Activated T-cell treated with anti-CD3 and anti-CD28 coated beads for 48 hours (primary cell): ENCODE data around the gene CAMTA1.
"Not testable (repeated sequence)": the region's sequence is repeated elsewhere in the genome, so short reads cannot be mapped to it uniquely, and the experiment has no call there.

Experiments
- DNase-seq: peaks from one replicate; pipeline ENCODE4 v3.0.0-alpha.2; 2020; ENCODE audit warnings: low read depth

CAMTA1 gene

DNA sequence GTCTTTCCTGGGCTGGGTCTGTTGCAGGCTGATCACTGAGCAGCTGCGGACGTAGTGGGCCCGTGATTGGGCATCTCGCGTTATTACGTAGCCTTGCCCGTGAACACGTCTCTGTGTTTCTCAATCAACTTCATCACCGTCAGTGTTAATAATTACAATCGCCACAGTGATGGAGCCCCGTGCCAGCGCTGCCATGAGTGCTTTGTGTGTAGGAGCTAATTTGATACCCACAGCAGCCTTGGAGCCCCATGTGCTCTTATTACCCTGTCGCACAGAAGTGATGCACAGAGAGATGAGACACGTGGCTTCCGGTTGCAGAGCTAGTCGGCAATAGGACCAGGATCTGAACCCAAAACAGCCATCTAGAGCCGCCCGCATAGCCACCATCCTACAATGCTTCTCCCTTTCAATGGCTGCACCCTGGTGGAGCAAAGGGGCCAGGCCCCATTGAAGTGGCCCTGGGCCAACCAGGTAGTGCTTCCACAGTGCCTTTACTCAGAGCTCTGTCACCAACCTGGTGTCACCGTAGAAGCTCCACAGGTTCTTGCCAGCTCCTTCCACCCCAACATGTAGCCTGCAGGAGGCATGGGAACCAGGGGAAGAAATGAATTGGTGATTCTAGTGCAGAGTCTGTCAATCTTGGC is 587.3 kb downstream of the CAMTA1 start:
- no peak for DNase-seq

- no peak for DNase-seq
Measured at GRCh38 chr1:7373251-7373650, 588.0 kb downstream of the CAMTA1 start.

- DNase-seq = no peak
Measured at GRCh38 chr1:7373876-7374562, 588.8 kb downstream of the CAMTA1 start.

GRCh38 chr1:7374563-7375160 is 589.4 kb downstream of the CAMTA1 start:
- DNase-seq = no peak

GRCh38 chr1:7375329-7375728 is 590.1 kb downstream of the CAMTA1 start:
- no peak for DNase-seq

- no peak for DNase-seq
Measured at GRCh38 chr1:7375781-7376660, 590.8 kb downstream of the CAMTA1 start.

DNA sequence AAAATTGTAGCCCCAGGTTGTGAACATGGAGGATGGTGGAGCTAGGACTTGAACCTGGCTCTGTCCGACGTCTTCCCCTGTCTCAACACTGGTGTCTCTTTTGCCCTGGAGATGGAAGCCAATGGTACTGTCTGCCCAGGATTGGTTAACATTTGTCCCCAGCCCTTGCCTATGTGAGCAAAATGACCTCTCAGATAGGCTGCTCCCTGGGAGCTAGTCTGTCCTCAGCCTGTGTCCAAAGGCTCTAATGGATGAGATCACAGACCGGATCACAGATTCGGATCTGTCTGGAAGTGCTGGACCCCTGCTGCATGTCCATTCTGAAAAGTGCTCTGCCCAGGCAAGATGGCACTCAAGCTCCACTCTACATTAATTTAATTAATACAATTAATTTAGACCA is 591.4 kb downstream of the CAMTA1 start:
- DNase-seq = no peak

DNA sequence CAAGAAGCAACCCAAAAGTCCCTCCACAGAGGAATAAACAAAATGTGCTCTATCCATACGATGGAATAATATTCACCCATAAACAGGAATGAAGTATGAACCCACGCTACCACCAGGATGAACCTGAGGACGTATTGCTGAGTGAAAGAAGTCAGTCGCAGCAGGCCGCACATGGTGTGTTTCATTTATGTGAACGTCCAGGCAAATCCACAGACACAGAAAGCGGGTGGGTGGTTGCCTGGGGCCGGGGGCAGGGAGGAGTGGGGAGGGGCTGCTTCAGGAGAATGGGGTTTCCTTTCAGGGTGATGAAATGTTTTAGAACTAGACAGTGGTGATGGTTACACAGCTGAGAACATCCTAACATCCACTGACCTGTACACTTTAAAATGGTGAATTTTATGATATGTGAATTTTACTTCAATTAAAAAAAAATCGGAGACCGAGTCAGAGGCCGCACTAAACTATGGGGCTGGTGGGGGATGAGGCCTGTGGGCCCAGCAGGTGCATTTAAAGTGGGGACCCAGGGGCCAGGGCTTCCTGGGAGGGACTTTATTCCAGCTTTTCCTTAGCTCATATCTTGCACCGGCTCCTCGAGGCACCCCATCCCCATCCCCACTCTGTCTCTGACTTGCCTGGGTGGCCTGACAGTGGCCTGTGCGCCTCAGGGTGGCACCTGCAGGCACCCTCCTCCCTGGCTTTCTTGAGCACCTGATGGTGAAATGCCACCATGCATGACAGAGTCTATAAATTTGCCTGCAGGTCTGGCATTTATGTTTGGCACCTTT is 593.3 kb downstream of the CAMTA1 start:
- no peak for DNase-seq

- DNase-seq = no peak
Measured at GRCh38 chr1:7379441-7379971, 594.3 kb downstream of the CAMTA1 start.

DNA sequence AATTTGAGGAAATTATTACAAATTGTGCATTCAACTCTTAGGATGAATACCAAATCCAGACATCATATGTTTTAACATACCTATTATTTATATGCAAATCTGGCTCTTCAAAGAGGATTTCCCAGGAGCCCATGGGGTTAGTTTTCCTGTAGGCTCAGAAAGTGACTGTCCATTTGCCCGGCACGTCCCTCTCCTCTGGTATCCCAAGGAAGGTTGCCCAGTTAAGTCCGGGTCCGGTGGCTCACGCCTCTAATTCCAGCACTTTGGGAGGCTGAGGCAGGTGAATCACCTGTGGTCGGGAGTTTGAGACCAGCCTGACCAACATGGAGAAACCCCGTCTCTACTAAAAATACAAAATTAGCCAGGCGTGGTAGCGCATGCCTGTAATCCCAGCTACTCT is 594.8 kb downstream of the CAMTA1 start:
- not testable (repeated sequence) for DNase-seq

DNA sequence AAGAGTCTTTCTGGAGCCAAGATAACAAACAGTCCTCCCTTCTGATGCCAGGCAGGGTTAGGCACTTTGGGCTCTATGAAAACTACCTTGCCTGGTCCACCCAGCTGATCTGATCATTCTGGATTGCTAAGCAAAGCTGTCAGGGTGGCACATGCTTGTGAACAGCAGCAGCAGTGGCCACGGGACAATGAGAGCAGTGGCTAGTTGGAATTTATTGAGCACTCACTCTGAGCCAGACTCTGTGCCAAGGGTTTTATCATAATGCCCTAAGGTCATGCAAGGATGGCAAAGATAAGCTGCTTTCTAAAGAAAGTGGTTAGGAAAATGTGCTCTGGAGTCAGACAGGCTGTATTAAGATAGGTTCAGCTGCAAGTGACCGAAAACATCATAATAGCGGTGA is 595.5 kb downstream of the CAMTA1 start:
- no peak for DNase-seq

GRCh38 chr1:7381729-7382128 is 596.5 kb downstream of the CAMTA1 start:
- not testable (repeated sequence) for DNase-seq

GRCh38 chr1:7382971-7383370 is 597.7 kb downstream of the CAMTA1 start:
- no peak for DNase-seq

GRCh38 chr1:7383671-7384520 is 598.6 kb downstream of the CAMTA1 start:
- DNase-seq = no peak

- DNase-seq = no peak
Measured at GRCh38 chr1:7384679-7385078, 599.4 kb downstream of the CAMTA1 start.

GRCh38 chr1:7385471-7386225 is 600.4 kb downstream of the CAMTA1 start:
- no peak for DNase-seq

GRCh38 chr1:7386226-7387052 is 601.2 kb downstream of the CAMTA1 start:
- DNase-seq = no peak

GRCh38 chr1:7387053-7387927 is 602.0 kb downstream of the CAMTA1 start:
- DNase-seq = no peak
